HG03095 (cell line): ENCODE data around the gene PHF20.
"Not testable (repeated sequence)": the region's sequence is repeated elsewhere in the genome, so short reads cannot be mapped to it uniquely, and the experiment has no call there.

ENCODE experiments used
- ATAC-seq: cut with Tn5 transposase; IDR thresholded peaks from one replicate; pipeline ENCODE4 v1.9.1; 2021; ENCODE audit warnings: moderate library complexity; ENCODE audit not compliant: unreplicated experiment

The PHF20 gene

GRCh38 chr20:35883336-35883777 is 111.5 kb downstream of the PHF20 start:
- no peak for ATAC-seq

DNA sequence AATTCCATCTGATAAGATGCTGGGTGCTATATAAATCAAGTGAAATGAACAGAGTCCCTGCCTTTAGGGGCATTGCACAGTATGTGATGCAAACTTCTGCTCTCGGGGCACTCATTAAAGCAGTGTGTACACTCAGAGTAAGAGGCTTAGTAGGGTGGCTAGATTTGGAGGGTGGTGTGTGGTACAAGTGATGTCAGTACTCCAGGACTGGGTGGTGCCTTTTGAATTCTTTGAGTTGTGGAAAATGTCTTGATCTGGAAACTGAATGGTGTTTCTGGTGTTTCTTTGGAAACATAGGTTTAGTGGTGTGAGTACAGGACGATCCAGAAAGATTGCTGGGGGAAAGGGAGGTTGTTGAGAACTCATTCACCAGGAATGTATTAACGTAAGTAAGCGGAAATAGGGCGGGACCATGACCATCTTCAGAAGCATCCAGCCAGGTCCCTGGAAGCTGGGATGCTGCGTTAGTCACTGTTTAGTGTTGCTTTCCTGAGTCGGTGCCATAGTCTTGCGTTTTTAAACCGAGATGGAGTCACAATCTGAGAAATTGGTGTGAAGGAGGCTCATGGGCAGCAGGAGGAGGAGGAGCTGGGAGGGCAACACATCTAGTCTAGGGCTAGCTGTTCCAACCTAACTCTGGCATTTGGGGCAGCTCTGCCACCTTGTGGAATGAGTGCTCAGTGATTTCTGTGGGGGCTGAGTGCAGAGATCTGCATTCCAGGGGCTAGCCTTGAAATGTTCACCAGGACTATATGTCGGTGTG is 112.1 kb downstream of the PHF20 start:
- no peak for ATAC-seq

- no peak for ATAC-seq
These were observed 112.7 kb downstream of the PHF20 start for GRCh38 chr20:35884541-35884865.

DNA sequence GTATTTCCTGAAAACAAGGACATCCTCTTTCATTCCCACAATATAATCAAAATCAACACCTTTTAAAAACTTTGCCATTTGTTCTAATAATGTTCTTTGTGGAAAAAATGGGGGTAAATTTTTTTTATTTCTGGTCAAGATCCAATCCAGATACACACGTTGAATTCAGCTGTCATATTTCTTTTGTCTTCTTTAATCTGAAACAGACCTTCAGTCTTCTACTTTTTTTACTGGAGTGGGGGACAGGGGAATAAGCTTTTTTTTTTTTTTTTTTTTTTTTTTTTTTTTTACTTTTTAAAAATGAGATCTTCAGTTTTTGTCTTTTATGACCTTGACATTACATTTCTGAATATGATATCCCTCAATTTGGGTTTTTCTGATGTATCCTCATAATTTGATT is 113.4 kb downstream of the PHF20 start:
- ATAC-seq, result no peak

DNA sequence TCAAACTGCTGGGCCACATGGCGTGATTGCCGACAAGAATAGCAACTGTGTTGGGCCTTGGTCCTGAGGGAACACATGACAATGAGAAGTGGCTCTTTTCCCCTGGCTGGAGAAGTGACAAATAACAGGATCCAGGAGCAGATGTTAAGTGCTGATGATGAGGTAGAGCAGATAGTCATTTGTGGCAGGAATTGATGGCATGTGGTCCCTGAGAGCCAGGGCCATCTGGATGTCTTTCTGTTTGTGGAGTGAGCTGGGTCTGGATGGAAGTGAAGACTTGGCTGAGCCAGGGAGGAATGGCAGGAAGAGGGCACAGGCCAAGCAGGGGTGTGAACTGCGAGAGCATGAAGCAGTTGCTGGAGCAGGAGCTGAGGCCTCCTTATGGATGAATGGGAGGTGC is 114.7 kb downstream of the PHF20 start:
- ATAC-seq, result no peak

DNA sequence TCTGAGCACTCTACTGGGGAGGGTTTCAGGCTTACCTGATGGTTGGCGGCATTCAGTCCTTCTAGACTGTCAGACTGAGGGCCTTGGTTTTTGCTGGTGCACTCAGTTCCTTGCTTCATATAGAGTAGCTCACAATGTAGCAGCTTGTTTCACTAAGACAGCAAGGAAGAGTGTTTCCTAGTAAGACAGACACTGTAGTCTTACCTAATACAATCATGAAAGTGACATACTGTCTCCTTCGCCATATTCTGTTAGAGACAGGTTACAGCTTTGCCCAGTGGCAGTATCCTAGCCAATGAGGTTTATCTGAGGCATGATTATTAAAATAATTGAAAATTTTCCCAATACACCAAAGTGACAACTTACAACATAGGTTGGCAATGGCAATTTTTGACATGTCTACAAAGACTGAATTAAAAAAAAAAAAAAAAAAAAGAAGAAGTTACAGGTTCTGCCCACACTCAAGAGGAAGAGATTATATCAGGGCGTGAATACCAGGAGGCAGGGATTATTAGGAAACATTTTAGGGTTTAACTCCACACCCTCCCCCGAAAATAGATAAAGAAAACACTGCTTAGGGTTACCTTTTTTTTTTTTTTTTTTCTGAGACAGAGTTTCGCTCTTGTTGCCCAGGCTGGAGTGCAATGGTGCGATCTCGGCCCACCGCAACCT is 115.7 kb downstream of the PHF20 start:
- ATAC-seq, result no peak

- ATAC-seq, result no peak
These were observed 116.8 kb downstream of the PHF20 start for GRCh38 chr20:35888657-35889056.

DNA sequence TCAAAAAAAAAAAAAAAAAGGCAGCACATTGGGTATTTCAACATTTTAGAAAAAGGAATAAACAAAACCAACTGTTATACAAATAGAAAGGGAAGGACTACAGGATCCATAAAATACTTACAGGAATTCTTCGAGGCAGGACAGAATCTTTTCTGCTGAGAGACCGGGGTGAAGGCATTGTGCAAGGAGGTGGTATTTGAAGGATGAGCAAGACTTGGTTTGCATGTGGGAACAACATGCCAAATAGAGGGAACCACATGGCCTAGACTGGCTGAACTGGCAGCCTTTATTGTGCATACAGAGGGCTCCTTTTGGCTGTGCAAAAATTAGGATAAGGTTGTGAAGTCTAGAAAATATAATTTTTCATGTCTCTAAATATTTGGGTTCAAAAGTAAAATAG is 119.6 kb downstream of the PHF20 start:
- no peak for ATAC-seq

- ATAC-seq, result no peak
These were observed 121.1 kb downstream of the PHF20 start for GRCh38 chr20:35892871-35893270.

- peak; percentile 73 for ATAC-seq
These were observed 122.1 kb downstream of the PHF20 start for GRCh38 chr20:35893942-35894341.

DNA sequence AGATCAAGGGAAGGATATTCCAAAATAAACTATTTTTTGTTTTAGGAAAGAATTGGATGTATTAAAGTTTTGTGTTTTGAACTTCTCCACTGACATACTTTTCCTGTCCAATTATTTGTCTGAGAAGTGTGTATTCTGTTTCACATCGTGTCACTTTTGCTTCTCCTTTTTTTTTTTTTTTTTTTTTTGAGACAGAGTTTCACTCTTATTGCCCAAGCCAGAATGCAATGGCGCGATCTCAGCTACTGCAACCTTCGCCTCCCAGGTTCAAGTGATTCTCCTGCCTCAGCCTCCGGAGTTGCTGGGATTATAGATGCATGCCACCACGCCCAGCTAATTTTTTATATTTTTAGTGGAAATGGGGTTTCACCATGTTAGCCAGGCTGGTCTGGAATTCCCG is 123.7 kb downstream of the PHF20 start:
- not testable (repeated sequence) for ATAC-seq

DNA sequence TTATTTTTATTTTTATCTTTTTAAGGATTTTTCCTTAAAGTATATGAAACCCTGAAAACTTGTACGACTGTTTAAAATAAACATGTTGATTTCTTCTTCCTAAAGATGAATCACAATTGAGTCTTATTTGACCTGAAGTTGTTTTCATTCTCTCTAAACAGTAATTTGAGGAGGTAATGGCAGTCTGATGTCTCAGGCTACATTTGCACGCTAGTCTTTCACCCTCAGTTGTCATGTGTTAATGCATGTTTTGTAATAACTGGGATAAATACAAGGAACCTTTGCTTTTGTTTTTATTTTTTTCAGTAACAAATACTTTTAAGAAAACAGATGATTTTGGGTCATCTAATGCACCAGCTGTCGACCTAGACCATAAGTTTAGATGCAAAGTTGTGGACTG is 127.2 kb downstream of the PHF20 start:
- no peak for ATAC-seq

GRCh38 chr20:35901230-35901629 is 129.4 kb downstream of the PHF20 start:
- not testable (repeated sequence) for ATAC-seq

GRCh38 chr20:35901678-35902544 is 130.1 kb downstream of the PHF20 start:
- no peak for ATAC-seq

DNA sequence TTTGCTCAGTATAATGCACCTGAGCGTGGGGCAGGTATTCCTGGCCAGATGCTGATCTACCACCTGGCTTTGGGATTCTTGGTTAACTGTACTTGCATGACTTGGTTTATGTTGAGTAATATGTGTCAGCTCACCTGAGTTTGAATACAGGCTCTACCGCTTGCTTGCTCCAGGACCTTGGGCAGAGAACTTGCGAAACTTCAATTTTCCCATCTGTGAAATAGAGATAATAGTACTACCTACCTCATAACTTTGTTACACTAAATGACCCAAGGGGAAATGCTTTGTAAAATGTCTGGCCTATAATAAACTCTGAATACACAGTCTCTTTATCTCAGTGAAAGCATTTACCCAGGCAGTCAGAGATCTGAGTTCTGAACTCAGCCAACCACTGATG is 130.7 kb downstream of the PHF20 start:
- ATAC-seq, result no peak

- no peak for ATAC-seq
These were observed 132.0 kb downstream of the PHF20 start for GRCh38 chr20:35903843-35904242.

DNA sequence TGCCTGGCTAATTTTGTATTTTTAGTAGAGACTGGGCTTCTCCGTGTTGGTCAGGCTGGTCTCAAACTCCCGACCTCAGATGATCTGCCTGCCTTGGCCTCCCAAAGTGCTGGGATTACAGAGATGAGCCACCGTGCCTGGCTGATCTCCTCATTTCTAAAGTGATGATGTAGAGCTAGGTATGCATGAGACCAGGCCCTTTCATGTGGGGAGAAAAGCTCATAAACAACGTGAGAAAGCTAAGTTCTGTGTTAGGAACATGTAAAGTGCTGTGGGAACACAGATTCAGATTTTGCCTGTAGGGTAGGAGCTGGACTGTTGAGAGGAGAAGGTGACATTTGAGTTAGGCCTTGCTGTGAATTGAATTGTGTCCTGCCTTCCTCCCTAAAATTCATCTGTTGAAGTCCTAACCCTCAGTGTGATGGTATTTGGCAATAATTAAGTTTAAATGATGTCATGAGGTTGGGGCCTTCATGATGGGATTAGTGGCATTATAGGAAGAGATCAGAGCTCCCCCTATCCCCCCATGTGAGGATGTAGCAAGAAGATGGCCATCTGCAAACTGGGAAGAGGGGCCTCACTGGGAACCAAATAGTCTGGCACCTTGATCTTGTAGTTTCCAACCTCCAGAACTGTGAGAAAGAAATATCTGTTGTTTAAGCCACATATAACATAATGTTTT is 133.3 kb downstream of the PHF20 start:
- no peak for ATAC-seq

- ATAC-seq, result no peak
These were observed 135.3 kb downstream of the PHF20 start for GRCh38 chr20:35907017-35907701.

DNA sequence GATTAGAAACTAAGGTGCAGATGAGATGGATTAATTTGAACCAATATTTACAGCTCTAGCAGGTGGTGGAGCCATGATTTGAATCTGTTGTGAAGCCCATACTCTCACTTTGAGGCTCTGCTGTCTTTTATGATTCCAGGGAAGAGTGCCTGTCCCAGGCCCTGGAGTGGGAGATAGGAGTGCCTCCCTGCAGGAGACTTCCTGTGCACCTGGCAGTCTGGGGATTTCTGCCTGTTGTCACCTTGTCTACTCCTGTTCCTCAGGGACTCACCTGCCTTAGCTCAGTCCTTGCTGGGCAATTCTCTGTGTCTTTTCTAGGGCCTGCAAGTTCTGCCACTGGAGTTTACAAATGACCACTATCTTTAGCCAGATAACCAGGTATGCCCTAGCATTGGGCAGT is 136.2 kb downstream of the PHF20 start:
- no peak for ATAC-seq

DNA sequence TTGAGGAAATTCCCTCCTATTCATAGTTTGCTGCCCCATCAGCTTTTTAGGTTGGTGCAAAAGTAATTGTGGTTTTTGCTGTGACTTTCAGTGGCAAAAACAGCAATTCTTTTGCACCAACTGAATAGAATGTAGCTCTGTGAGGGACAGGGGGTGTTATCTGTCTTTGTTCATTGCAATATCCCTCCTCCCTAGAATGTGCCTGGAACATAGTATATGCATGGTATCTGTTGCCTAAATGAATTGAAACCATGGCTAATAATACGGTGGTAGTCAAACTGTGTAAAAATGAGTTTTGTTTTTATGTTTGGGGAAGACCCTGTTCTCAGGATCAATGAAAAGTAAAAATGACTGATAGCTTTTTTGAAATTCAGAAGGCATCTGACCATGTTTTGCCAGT is 137.4 kb downstream of the PHF20 start:
- no peak for ATAC-seq

DNA sequence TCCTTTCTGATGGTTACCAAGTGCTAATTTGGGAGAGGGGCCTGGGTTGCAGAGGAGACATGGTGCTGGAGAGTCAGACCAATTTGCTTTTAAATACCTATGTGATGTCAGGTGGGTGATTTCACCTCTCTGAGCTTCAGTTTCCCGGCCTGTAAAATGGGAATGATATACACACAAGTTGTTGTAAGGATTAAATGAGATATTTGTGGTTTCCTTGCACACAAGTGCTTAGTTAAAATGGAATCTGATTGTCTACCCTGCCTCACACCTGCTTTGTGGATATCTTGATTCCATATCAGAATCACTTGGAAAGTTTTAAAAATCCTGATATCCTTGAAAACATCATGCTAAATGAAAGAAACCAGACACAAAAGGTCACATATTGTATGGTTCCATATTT is 138.0 kb downstream of the PHF20 start:
- ATAC-seq, result no peak
